Tibial nerve (tissue), 4 donors: ENCODE results near the gene SEMA3B.

Experiments used
- CTCF ChIP-seq, 5 experiments: fragments of 200-600 bp in 3 of 5; fragments of 450-650 bp in 2 of 5; sonication (generic) in 3 of 5; IDR thresholded peaks; one replicate each; pipeline ENCODE4 v1.5.1; 2016 to 2019; ENCODE audit warnings: antibody characterized with exemption in 5 of 5, mild to moderate bottlenecking in 3 of 5, moderate library complexity in 2 of 5
- EP300 ChIP-seq, 2 donors: sonication (generic); formaldehyde crosslinking; IDR thresholded peaks; one replicate each; pipeline ENCODE4 v1.6.1; 2017; ENCODE audit warnings: antibody characterized with exemption in 2 of 2, mild to moderate bottlenecking in 1 of 2
- POLR2A ChIP-seq, 2 donors: fragments of 450-650 bp; IDR thresholded peaks; one replicate each; pipeline ENCODE4 v1.6.1; 2017; ENCODE audit warnings: antibody characterized with exemption in 2 of 2, mild to moderate bottlenecking in 2 of 2, moderate library complexity in 2 of 2

- TF ChIP-seq POLR2A (IDR thresholded peaks at IDR 0.05) = no peak
- TF ChIP-seq CTCF (IDR thresholded peaks at IDR 0.05) = peak in 2 of 5 experiments; percentile 26 to 27
- peak in 1 of 2 donors; percentile 68 for TF ChIP-seq EP300 (IDR thresholded peaks at IDR 0.05)
These were observed 10.0 kb upstream of the SEMA3B start for GRCh38 chr3:50258979-50259378.
